A673 (cell line): ENCODE data around the gene FMN2.

ENCODE experiments used
- CTCF ChIP-seq: fragments of 300-800, 200-600 bp; sonication (generic); conservative IDR thresholded peaks from 2 replicates; pipeline ENCODE4 v1.5.1; 2017; ENCODE audit warnings: low read depth, mild to moderate bottlenecking, antibody characterized with exemption, low read length, moderate library complexity, mixed read lengths
- EZH2 ChIP-seq: fragments of 200-600 bp; sonication (generic); IDR thresholded peaks from 2 replicates; pipeline ENCODE4 v1.6.1; 2017; ENCODE audit warnings: borderline replicate concordance, low read depth, mild to moderate bottlenecking, mixed read lengths, antibody characterized with exemption, low read length; ENCODE audit not compliant: poor library complexity, severe bottlenecking

- TF ChIP-seq CTCF (no peak), EZH2 (no peak)
Measured at GRCh38 chr1:240092301-240093119, 827 bp downstream of the FMN2 start.
